ENCODE data around the gene FXYD3. TPM values are rescaled to one million over a fixed set of nuclear protein-coding genes. Genes with fewer than 3 reads are reported as not detected.

Gene FXYD3
- total RNA-seq, 4 donors from 2014 or later = 1.5 to 3.8 (median 1.6) TPM

DNA sequence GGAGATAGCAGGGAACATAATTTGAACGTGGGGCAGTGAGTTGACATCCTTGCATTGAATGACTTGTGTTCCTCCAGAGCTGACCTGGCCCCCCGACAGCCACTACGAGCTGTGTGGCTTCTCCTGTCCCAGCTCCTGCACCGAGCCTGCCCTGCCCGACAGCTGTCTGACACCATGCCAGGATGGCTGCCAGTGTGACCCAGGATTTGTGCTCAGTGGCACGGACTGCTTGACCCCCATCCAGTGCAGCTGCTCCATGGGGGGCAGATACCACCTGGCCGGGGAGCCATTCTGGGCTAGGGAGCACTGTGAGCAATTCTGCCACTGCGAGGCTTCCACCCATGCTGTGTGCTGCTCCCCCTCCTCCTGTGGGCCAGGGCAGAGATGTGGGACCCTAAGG, 29.2 kb upstream of the FXYD3 start:
- no peak for TF ChIP-seq POLR2A (IDR thresholded peaks at IDR 0.05)
- TF ChIP-seq, protein P1, sequence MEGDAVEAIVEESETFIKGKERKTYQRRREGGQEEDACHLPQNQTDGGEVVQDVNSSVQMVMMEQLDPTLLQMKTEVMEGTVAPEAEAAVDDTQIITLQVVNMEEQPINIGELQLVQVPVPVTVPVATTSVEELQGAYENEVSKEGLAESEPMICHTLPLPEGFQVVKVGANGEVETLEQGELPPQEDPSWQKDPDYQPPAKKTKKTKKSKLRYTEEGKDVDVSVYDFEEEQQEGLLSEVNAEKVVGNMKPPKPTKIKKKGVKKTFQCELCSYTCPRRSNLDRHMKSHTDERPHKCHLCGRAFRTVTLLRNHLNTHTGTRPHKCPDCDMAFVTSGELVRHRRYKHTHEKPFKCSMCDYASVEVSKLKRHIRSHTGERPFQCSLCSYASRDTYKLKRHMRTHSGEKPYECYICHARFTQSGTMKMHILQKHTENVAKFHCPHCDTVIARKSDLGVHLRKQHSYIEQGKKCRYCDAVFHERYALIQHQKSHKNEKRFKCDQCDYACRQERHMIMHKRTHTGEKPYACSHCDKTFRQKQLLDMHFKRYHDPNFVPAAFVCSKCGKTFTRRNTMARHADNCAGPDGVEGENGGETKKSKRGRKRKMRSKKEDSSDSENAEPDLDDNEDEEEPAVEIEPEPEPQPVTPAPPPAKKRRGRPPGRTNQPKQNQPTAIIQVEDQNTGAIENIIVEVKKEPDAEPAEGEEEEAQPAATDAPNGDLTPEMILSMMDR (IDR thresholded peaks at IDR 0.05) = no peak
- Histone ChIP-seq H3K36me3 (no peaks in the 10 kb centered on the region), H3K4me3 (no peak overlapping the region), H3K9me3 (no peaks in the 10 kb centered on the region), H3K4me1 (no peaks in the 10 kb centered on the region), H3K27ac (no peak overlapping the region), H3K27me3 (peaks cover 0 to 5% of the 10 kb centered on the region in 2 donors)
- DNase-seq = no peak
- intact Hi-C loops (cut with DNase I; ENCODE audit: low total_unique reads) = no loop called here

DNA sequence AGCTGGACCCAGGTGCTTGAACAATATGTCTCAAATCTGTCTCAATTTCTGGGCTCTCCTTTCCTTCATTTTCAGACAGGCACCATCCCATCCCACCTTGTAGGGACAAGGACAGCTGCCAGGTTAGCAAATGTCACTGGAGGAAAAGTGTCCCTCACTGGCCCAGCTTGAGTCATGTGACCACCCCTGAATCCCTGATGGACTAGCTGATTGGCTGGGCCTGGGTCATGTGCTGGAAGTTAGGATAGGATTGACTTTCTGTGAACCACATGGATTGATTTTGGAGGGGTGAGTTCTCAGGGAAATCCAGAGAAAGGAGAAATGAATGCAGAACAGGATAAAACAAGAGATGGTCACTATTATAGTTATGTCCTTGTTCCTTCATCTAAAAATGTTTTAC, 28.2 kb upstream of the FXYD3 start:
- H3K27me3 ChIP-seq = peaks cover 0 to 5% of the 10 kb centered on the region in 2 donors
- H3K36me3 ChIP-seq = no peaks in the 10 kb centered on the region
- H3K4me3 ChIP-seq = no peak overlapping the region
- H3K9me3 ChIP-seq = no peaks in the 10 kb centered on the region
- H3K4me1 ChIP-seq = no peaks in the 10 kb centered on the region
- no peak for TF ChIP-seq POLR2A (IDR thresholded peaks at IDR 0.05)
- TF ChIP-seq, protein P1 (IDR thresholded peaks at IDR 0.05) = no peak
- DNase-seq = no peak
- intact Hi-C loops (cut with DNase I; ENCODE audit: low total_unique reads) = no loop called here
- no peak overlapping the region for H3K27ac ChIP-seq

DNA sequence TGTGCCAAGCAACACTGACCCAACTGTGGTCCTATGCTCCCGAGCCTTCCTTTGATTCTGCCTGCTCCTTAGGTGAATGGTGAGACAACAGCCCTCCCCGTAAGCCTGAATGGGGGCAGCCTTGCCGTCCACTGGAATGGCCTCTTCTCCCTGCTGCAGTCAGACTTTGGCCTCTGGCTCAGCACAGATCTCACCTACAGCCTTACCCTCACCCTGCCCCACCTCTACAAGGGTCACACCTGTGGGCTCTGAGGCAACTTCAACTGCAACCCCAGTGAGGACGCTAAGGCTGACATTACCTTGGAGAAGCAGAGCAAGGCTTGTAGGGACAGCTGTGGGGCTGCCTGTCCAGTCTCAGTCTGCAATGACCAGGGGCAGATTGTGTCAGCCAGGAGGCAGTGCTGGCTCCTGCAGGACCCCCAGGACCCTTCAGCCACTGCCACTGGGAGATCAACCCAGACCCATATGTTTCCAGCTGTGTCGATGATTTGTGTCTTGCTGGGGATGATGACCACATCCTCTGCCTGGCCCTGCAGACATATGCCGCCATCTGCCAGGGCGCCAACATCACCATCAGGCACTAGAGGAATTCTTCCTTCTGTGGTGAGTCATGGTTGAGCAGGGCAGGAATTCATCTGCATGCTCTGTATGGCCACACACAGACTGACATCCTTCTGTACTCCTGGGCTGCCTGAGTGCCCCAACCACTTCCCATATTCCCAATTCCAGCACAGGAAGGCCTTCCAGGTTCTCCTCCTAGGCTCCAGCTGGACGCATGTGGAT, 27.3 kb upstream of the FXYD3 start:
- no peak overlapping the region for H3K27ac ChIP-seq
- H3K36me3 ChIP-seq = no peaks in the 10 kb centered on the region
- DNase-seq = no peak
- no peaks in the 10 kb centered on the region for H3K4me1 ChIP-seq
- H3K9me3 ChIP-seq = no peaks in the 10 kb centered on the region
- intact Hi-C loops (cut with DNase I; ENCODE audit: low total_unique reads) = no loop called here
- H3K4me3 ChIP-seq = no peak overlapping the region
- peaks cover 0 to 5% of the 10 kb centered on the region in 2 donors for H3K27me3 ChIP-seq
- TF ChIP-seq, protein P1 (IDR thresholded peaks at IDR 0.05) = no peak
- TF ChIP-seq POLR2A (IDR thresholded peaks at IDR 0.05) = no peak

DNA sequence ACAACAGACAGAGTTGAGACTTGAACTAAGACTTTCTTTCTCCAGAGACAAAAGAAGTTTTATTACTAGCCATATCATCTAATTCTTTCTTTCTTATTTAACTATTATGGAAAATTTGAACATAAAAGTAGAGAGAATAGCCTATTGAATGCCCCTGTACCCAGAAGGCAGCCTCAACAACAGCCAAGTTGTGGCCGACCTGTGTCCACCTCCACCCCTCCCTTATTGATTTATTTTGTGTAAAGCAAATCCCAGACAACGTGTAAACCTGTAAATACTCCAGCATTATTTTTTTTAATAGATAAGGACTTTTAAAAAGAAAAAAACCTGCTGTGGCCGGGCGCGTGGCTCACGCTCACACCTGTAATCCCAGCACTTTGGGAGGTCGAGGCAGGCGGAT, 26.1 kb upstream of the FXYD3 start:
- H3K4me1 ChIP-seq = no peaks in the 10 kb centered on the region
- TF ChIP-seq POLR2A (IDR thresholded peaks at IDR 0.05) = no peak
- TF ChIP-seq, protein P1 (IDR thresholded peaks at IDR 0.05) = no peak
- H3K27ac ChIP-seq = no peak overlapping the region
- peaks cover 0 to 5% of the 10 kb centered on the region in 2 donors for H3K27me3 ChIP-seq
- no peaks in the 10 kb centered on the region for H3K36me3 ChIP-seq
- no peak overlapping the region for H3K4me3 ChIP-seq
- no peaks in the 10 kb centered on the region for H3K9me3 ChIP-seq
- DNase-seq = no peak
- intact Hi-C loops (cut with DNase I; ENCODE audit: low total_unique reads) = no loop called here

DNA sequence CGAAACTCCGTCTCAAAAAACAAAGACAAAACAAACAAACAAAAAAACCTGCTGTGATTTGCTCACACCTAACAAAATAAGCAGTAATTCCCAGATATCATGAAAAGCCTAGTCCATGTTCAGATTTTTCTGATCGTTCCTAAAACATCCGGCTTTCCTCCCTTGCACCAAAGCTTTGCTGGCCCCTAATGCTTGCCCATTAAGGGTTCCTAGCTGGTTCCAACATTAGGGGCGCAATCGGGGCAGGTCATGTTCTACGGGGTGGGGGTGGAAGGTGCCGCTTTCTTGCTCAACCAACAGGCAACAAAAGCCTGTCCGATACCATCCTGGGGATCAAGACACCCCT, 25.5 kb upstream of the FXYD3 start:
- no peak for DNase-seq
- intact Hi-C loops (cut with DNase I; ENCODE audit: low total_unique reads) = no loop called here
- Histone ChIP-seq H3K36me3 (no peaks in the 10 kb centered on the region), H3K4me1 (no peaks in the 10 kb centered on the region), H3K27ac (no peak overlapping the region), H3K9me3 (no peaks in the 10 kb centered on the region), H3K4me3 (no peak overlapping the region), H3K27me3 (peaks cover 0 to 5% of the 10 kb centered on the region in 2 donors)
- TF ChIP-seq, protein P1 (IDR thresholded peaks at IDR 0.05) = no peak
- TF ChIP-seq POLR2A (IDR thresholded peaks at IDR 0.05) = no peak
